Measurements from ENCODE around the gene SLC29A3. TPM values are rescaled to one million over a fixed set of nuclear protein-coding genes. Genes with fewer than 3 reads are reported as not detected.

SLC29A3 gene
- total RNA-seq, 1 donor from 2014 or later, result 11.4 TPM

GRCh38 chr10:71381611-71382010, 62.6 kb downstream of the SLC29A3 start:
- Mint-ChIP-seq H3K4me3 (no peak overlapping the region), H3K27ac (no peak overlapping the region), H3K27me3 (ENCODE audit: low read depth) (peaks cover 3% of the 10 kb centered on the region), H3K9me3 (no peaks in the 10 kb centered on the region), H3K4me1 (peaks cover 5% of the 10 kb centered on the region), H3K36me3 (no peaks in the 10 kb centered on the region)
- no peak for TF ChIP-seq CTCF (IDR thresholded peaks at IDR 0.05; ENCODE audit: unreplicated experiment)
- DNase-seq (ENCODE audit: low spot score in 2 of 2, unreplicated experiment in 2 of 2), result no peak

- no peak for TF ChIP-seq CTCF (IDR thresholded peaks at IDR 0.05; ENCODE audit: unreplicated experiment)
- peaks cover 3% of the 10 kb centered on the region for H3K27me3 Mint-ChIP-seq (ENCODE audit: low read depth)
- no peak overlapping the region for H3K27ac Mint-ChIP-seq
- DNase-seq (ENCODE audit: low spot score in 2 of 2, unreplicated experiment in 2 of 2), result no peak
- no peaks in the 10 kb centered on the region for H3K36me3 Mint-ChIP-seq
- no peak overlapping the region for H3K4me3 Mint-ChIP-seq
- peaks cover 5% of the 10 kb centered on the region for H3K4me1 Mint-ChIP-seq
- H3K9me3 Mint-ChIP-seq, result no peaks in the 10 kb centered on the region
These were observed 63.0 kb downstream of the SLC29A3 start for GRCh38 chr10:71382028-71382427.

GRCh38 chr10:71382757-71383156, 63.7 kb downstream of the SLC29A3 start:
- no peak for DNase-seq (ENCODE audit: low spot score in 2 of 2, unreplicated experiment in 2 of 2)
- peaks cover under 1% of the 10 kb centered on the region for H3K4me1 Mint-ChIP-seq
- TF ChIP-seq CTCF (IDR thresholded peaks at IDR 0.05; ENCODE audit: unreplicated experiment), result no peak
- no peak overlapping the region for H3K27ac Mint-ChIP-seq
- H3K9me3 Mint-ChIP-seq, result no peaks in the 10 kb centered on the region
- no peaks in the 10 kb centered on the region for H3K36me3 Mint-ChIP-seq
- H3K4me3 Mint-ChIP-seq, result no peak overlapping the region
- H3K27me3 Mint-ChIP-seq (ENCODE audit: low read depth), result peaks cover 6% of the 10 kb centered on the region

GRCh38 chr10:71383972-71384687, 65.1 kb downstream of the SLC29A3 start:
- TF ChIP-seq CTCF (IDR thresholded peaks at IDR 0.05; ENCODE audit: unreplicated experiment), result peak; percentile 95
- Mint-ChIP-seq H3K4me1 (no peaks in the 10 kb centered on the region), H3K36me3 (no peaks in the 10 kb centered on the region), H3K9me3 (no peaks in the 10 kb centered on the region), H3K27ac (no peak overlapping the region), H3K4me3 (no peak overlapping the region), H3K27me3 (ENCODE audit: low read depth) (peaks cover 13% of the 10 kb centered on the region)
- peak; percentile 49 to 87 for DNase-seq (ENCODE audit: low spot score in 2 of 2, unreplicated experiment in 2 of 2)

- DNase-seq (ENCODE audit: low spot score in 2 of 2, unreplicated experiment in 2 of 2), result no peak
- Mint-ChIP-seq H3K27ac (no peak overlapping the region), H3K36me3 (no peaks in the 10 kb centered on the region), H3K4me1 (peaks cover 8% of the 10 kb centered on the region), H3K4me3 (no peak overlapping the region), H3K9me3 (no peaks in the 10 kb centered on the region), H3K27me3 (ENCODE audit: low read depth) (peaks cover 42% of the 10 kb centered on the region)
- no peak for TF ChIP-seq CTCF (IDR thresholded peaks at IDR 0.05; ENCODE audit: unreplicated experiment)
These were observed 69.1 kb downstream of the SLC29A3 start for GRCh38 chr10:71388171-71388570.

Data from mesothelial cell of epicardium (in vitro differentiated cells).